ENCODE measurements around the gene EFNA5.
"Not testable (repeated sequence)": the region's sequence is repeated elsewhere in the genome, so short reads cannot be mapped to it uniquely, and the experiment has no call there.

The EFNA5 gene

GRCh38 chr5:107372723-107373450 lies 297.9 kb downstream of the EFNA5 start:
- no peak overlapping the region for H3K4me3 ChIP-seq (ENCODE audit: low read depth, low read length)
- no peak for DNase-seq (ENCODE audit: low read depth)

DNA sequence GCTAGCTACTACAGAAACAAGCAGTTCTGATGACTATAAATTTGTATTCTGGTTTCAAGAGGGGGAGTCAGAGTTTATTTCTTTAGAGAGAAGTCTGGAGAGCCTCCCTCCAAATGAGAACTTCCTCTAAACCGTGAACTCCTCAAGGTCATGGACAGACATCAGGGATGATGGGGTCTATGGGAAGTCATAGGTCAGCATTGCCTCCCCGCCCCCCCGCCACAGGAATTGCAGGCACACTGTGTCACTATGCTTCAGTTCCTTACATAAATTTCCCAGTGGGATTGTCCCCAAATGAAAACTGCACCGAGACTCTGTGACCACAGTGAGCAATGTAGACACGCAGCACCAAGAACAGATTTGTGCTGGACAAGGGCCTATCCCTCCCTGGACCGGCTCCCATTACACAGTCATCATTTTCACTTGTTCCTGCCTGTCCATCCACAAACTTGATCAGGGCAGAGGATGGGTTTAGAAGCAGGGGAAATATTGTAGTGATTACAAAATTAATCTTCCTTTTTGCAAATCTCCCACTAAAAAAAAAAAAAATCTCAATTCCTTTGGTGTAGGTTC lies 300.3 kb downstream of the EFNA5 start:
- DNase-seq (ENCODE audit: low read depth), result no peak
- no peak overlapping the region for H3K4me3 ChIP-seq (ENCODE audit: low read depth, low read length)

GRCh38 chr5:107369622-107370021 lies 301.1 kb downstream of the EFNA5 start:
- DNase-seq (ENCODE audit: low read depth), result no peak
- H3K4me3 ChIP-seq (ENCODE audit: low read depth, low read length), result no peak overlapping the region

- no peak for DNase-seq (ENCODE audit: low read depth)
Measured at GRCh38 chr5:107368615-107369014, 302.1 kb downstream of the EFNA5 start.

DNA sequence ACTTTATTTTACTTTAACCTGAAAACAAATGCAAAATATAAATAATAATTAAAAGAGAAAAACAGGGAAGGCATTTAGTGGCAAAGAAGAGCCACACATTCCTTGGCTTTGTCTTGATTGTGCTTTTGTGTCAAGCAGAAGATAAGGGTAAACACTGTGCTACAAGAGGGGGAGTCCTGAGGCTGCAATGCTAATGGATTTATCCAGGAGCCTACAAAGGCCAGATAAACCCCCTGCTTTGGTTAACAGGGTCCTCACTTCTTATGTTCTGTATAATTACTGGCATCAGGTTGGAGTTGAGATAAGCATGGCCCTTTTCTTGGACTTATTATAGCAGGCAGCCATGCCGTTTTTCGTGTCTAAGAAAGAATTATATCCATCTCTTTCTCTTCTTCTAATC lies 302.8 kb downstream of the EFNA5 start:
- no peak for DNase-seq (ENCODE audit: low read depth)
- H3K4me3 ChIP-seq (ENCODE audit: low read depth, low read length), result no peak overlapping the region

More at GRCh38 chr5:107368615-107369014, 302.1 kb downstream of the EFNA5 start:
- no peak overlapping the region for H3K4me3 ChIP-seq (ENCODE audit: low read depth, low read length)

DNA sequence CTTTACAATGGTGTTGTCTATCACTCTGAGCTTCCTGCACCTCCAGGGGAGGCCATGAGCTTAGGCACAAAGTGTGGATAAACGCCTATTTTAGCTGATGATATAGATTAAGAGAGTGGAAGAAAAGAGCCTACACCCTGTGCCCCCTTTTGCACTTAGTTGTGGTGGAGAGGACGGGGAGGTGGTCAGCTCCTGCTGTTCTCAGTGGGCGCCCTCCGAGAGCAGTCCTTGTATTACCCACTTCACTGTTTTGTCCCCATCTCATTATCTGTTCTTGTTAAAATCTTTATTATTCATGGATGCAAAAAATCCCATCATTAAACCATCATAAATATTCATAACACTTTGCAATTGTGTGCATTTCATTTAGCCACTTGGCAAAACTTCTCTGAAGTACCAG lies 303.3 kb downstream of the EFNA5 start:
- DNase-seq (ENCODE audit: low read depth), result no peak
- no peak overlapping the region for H3K4me3 ChIP-seq (ENCODE audit: low read depth, low read length)

DNA sequence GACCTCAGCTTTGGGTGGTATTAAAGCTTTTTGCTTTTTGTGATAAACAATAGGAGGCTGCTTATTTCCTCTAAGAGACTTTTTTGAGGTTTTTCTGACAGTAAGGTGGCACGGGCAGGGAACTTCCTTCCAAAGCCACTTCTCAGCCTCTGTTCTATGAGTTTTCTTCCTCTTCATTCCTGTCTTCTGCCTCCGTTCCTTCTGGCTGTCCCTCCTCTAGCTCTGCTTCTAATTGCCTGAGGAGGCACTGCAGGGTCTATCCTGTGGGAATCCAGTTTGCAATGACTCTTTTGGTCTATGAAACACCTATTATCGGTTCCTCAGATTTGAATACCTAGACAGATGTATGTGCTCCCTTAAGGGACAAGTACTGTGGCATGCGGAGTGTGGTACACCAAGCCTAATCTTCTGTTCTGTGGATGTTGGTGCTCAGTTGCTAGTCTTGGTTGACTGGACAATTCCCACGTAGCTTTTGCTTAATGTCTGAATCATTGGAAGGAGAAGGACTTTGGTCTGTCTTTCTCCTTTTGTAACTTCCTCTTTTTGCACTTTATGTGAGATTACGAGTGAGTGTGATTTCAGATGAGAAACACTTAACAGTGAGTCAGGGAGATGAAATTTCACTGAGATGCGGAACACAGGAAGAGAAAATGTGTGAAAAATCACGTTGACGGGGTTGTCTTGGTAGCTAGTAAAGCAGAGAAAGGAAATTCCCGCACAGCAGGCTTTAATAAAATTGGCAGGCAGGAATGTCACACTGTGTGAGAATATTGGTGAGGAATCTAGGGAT lies 305.2 kb downstream of the EFNA5 start:
- no peak overlapping the region for H3K4me3 ChIP-seq (ENCODE audit: low read depth, low read length)
- DNase-seq (ENCODE audit: low read depth), result peak; percentile 63

DNA sequence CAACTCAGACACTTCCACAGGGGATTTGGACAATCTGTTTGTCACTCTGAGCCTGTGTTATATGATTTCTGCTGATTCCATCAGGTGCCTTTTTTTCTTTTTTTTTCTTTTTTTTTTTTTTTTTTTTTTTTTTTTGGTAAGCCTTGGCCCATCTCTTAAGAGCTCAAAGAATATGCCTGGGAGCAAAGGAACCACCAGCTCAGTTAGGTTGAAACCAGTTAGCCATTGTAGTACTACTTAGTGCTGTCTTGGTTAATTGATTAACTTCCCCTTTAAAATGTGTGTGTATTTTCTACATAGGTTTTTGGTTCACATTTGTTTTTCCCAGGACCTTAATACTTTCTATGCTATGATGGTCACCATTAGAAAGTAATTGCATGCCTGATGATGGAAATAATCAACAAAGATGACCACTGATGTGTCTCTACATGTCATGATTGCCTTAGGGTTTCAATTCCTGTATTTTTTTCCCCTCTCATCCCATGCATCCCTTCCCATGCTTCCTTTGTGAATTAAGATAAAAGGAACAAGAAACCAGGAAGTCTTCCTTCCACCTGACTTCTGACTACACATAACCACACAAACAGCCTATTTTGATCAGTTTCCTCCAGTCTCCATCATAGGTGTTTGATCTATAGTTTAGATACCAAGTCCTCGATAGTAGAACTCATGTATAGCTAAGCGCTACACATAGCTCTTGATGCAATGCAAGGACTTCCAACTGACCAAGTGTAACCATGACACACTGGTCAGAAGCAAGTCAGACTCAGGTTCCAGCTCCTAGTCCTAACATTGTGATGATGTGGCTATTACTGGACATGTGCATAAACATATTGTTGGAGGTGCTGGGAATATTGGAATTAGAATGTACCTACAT lies 306.1 kb downstream of the EFNA5 start:
- no peak overlapping the region for H3K4me3 ChIP-seq (ENCODE audit: low read depth, low read length)

GRCh38 chr5:107363768-107364167 lies 307.0 kb downstream of the EFNA5 start:
- DNase-seq (ENCODE audit: low read depth), result no peak
- no peak overlapping the region for H3K4me3 ChIP-seq (ENCODE audit: low read depth, low read length)

More for the DNA sequence above, 306.1 kb downstream of the EFNA5 start:
- no peak for DNase-seq (ENCODE audit: low read depth)

- DNase-seq (ENCODE audit: low read depth), result peak; percentile 82
- no peak overlapping the region for H3K4me3 ChIP-seq (ENCODE audit: low read depth, low read length)
Measured at GRCh38 chr5:107361945-107362344, 308.8 kb downstream of the EFNA5 start.

DNA sequence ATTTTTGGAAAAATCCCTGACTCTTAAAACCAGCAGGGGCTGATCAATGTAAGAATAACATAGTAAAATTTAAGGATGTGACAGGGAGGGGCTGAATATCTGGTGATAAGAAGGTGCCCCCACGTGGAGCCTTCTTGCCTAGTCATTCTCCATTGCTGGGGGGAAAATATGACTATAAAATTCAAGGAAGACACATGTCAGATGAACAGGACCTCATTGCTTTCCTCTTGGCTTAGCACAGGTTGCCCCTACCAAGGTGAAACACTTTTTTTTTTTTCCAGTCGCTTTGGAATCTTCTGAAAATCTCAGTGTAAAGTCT lies 310.9 kb downstream of the EFNA5 start:
- H3K4me3 ChIP-seq (ENCODE audit: low read depth, low read length), result no peak overlapping the region
- no peak for DNase-seq (ENCODE audit: low read depth)

GRCh38 chr5:107359033-107359915 lies 311.5 kb downstream of the EFNA5 start:
- peak; percentile 42 for DNase-seq (ENCODE audit: low read depth)
- no peak overlapping the region for H3K4me3 ChIP-seq (ENCODE audit: low read depth, low read length)

DNA sequence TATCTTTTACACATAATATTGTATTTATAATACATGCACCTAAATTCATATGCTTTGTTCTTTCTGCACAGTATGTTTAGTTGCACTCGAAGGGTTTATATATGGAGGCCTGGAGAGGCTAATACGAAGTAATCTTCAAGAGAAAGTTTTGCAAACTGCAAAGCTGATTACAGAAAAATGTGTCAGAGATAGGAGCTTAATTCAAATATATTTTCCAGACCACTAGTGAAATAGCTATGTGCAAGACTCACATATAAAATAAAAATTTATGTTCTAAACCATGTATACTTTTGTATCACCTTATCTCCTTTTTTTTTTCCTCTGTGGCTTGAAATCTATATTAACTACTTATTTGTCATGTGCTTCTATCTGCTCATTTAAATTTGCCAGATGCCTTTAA lies 313.8 kb downstream of the EFNA5 start:
- DNase-seq (ENCODE audit: low read depth), result no peak
- H3K4me3 ChIP-seq (ENCODE audit: low read depth, low read length), result no peak overlapping the region

DNA sequence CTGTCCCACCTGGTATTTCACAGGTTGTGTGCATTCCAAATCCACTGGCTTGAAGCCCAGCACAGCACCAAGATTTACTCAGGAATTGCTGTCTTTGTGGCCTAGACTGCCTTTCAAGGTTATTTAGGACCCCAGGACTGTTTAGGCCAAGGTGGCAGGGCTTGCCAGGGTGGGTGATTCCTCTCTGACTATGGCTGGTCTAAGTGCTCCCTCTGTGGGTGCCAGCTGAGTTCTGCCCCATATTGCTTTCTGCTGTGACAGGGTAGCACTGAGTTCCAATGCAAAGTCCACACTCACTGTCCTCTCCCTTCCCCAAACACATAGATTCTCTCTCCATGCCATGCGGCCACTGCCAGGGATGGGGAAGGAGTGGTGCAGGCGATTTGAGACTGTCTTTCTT lies 318.2 kb downstream of the EFNA5 start:
- no peak for DNase-seq (ENCODE audit: low read depth)
- H3K4me3 ChIP-seq (ENCODE audit: low read depth, low read length), result no peak overlapping the region

GRCh38 chr5:107346580-107346979 lies 324.2 kb downstream of the EFNA5 start:
- DNase-seq (ENCODE audit: low read depth); H3K4me3 ChIP-seq (ENCODE audit: low read depth, low read length): not testable (repeated sequence)

DNA sequence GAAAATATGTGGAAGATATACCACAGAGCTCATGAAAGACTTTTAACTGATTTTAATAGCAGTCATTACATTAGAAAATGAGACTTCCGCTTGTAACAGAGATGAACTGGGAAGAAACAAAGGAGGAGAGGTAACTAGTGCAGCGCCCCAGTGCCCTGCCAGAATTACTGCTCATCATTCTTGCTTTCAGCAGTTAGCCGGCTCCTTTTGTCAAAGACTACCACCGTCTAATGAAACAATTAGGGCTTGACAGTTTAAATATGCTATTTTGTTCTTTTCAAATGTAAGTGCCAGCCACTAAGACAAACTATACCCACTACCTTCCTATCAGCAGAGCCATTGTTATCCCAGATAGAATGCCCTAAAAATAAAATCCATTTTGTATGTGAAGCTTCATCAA lies 328.4 kb downstream of the EFNA5 start:
- DNase-seq (ENCODE audit: low read depth), result no peak
- no peak overlapping the region for H3K4me3 ChIP-seq (ENCODE audit: low read depth, low read length)

GRCh38 chr5:107341376-107342084 lies 329.2 kb downstream of the EFNA5 start:
- no peak for DNase-seq (ENCODE audit: low read depth)
- no peak overlapping the region for H3K4me3 ChIP-seq (ENCODE audit: low read depth, low read length)

DNA sequence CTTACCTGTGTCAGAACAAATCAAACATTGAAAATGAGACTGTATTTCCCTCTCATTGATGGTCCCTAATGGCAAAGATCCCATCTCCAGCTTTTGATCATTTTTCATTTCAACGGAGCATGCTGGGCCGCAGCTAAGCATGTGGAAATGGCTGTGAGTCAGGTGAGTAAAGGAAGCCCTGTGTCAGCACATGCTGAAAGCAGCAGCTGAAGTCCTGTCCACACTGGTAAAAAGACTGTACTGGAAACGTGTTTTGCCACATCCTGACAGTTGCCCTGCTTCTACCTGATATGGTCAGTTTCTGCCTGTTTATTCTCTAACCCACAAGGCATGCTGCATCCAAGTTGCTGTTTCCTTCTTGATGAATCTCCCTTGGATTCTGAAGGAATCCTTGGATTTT lies 330.1 kb downstream of the EFNA5 start:
- no peak overlapping the region for H3K4me3 ChIP-seq (ENCODE audit: low read depth, low read length)
- no peak for DNase-seq (ENCODE audit: low read depth)
